Activated CD8-positive, alpha-beta memory T cell treated with anti-CD3 and anti-CD28 coated beads, Interleukin-2, amount 50 U/mL, for 24 hours (primary cell): ENCODE measurements around the gene TINAG.

Experiments used
- DNase-seq: peaks from one replicate; pipeline ENCODE4 v3.0.0-alpha.2; 2020; ENCODE audit errors: extremely low read depth

Gene TINAG

GRCh38 chr6:54427396-54427937 lies 119.2 kb downstream of the TINAG start:
- no peak for DNase-seq

- DNase-seq, result no peak
Observed at GRCh38 chr6:54428431-54428830, 120.2 kb downstream of the TINAG start.

GRCh38 chr6:54431466-54431865 lies 123.2 kb downstream of the TINAG start:
- no peak for DNase-seq
